OCI-LY7 (cell line): ENCODE measurements around the gene CHADL.

Experiments used
- CTCF ChIP-seq: fragments of 200-600 bp; sonication (generic); conservative IDR thresholded peaks from 2 replicates; pipeline ENCODE4 v1.5.1; 2014; ENCODE audit warnings: mild to moderate bottlenecking, antibody characterized with exemption, low read length, moderate library complexity, mixed read lengths
- EZH2phosphoT487 ChIP-seq: fragments of 200-600 bp; sonication (generic); IDR thresholded peaks from 2 replicates; pipeline ENCODE4 v1.6.1; 2018; ENCODE audit warnings: low read depth, borderline replicate concordance, mild to moderate bottlenecking, mixed run types, antibody characterized with exemption, low read length, moderate library complexity, mixed read lengths

DNA sequence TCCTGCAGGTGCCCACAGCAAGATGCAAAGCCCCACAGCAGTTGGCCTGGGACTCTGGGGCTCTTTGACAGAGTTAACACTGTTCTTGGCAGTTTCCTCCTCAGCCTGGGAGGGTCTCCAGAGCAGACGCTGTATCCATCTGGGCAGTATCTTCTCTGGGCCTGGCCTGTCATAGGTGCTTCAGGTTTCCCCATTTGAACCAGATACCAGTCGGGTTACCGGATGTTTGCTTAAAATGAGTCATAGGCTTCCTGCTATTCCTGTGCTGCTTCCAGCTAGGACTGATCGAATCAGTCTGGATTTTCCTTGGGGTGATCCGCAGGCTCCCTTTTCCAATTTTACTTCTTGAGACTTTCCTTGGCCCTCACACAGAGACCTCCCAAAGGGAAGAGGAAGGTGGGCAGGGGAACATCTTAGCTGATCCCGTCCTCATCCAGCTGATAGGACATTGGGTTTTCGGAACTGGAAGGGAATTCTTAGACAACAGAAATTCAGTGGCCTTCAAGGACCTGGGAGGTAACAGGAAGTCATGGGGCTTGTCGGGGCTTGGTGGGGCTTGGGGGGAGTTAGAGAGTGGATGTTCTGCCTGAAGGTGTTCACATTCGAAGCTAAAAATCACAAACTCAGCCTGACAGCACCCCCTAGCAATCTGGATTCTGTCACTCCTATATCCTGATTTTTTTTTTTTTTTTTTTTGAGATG, 47.7 kb upstream of the CHADL start:
- TF ChIP-seq EZH2phosphoT487 = no peak
- TF ChIP-seq CTCF = no peak
